Measurements from ENCODE around the gene SEC23A. TPM values are rescaled to one million over a fixed set of nuclear protein-coding genes. Genes with fewer than 3 reads are reported as not detected.

SEC23A gene
- total and polyA plus RNA-seq, 2 of the 13 experiments (the other 11 are each of a cell fraction or from before 2014, with no cell fraction given): 403 to 887 TPM

DNA sequence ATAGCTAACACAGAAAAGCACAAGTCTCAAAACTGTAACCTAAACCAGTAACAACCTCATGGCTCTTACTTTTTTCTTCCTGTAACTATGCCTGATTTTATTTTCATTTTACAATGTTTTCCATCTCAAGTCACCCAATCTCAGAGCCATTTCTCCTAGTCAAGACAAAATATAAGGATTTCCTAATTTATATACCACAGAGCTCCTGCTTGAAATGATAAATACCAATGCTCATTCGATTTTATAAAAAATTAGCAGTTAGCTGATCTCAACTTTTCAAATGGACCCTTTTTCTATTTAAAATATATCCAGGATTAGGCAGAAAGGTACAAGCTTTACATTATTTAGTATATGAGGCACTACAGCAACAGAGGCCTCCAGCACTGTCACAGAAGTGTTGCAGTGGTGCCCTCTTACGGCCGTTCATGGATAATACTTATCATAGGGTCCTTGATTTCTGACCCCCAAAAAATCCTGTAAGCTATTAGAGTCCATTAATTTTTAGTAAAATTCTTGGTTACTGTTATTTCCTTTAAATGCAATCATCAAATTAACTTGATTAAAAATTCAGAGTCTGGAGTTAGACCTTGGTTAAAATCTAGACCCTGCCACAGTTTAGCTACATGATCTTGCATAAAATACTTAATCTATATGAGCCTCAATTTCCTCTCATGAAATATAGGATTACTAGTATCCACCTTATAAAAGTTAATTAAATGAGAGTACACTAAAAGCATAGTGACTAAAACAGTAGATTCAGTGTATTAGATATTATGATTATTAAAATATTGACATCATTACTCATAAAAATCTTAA, 68.3 kb downstream of the SEC23A start (continued):
- TF ChIP-seq HMGXB4 (CRISPR knock-in tag; IDR thresholded peaks at IDR 0.05; ENCODE audit: borderline replicate concordance in 1 of 2, low read depth in 1 of 2) (peak in 1 of 2 experiments; percentile 27; a peak in 1 of 4 replicates), DR1 (CRISPR knock-in tag; IDR thresholded peaks at IDR 0.05) (no peak), IRF2 (CRISPR knock-in tag; IDR thresholded peaks at IDR 0.05) (peak; percentile 33; the same call in 1 of the 2 replicates), ZKSCAN5 (CRISPR knock-in tag; IDR thresholded peaks at IDR 0.05) (no peak), KAT2B (IDR thresholded peaks at IDR 0.05; ENCODE audit: borderline replicate concordance, low read depth, low read length) (no peak), ETS1 (CRISPR knock-in tag; IDR thresholded peaks at IDR 0.05) (no peak), CENPBD1 (CRISPR knock-in tag; IDR thresholded peaks at IDR 0.05; ENCODE audit: borderline replicate concordance, low read depth) (no peak), ZNF3 (CRISPR knock-in tag; IDR thresholded peaks at IDR 0.05) (no peak), MXD4 (CRISPR knock-in tag; IDR thresholded peaks at IDR 0.05) (no peak), FOXJ3 (CRISPR knock-in tag; IDR thresholded peaks at IDR 0.05; ENCODE audit: borderline replicate concordance) (peak; percentile 44; the same call in 1 of the 2 replicates), ZNF749 (CRISPR knock-in tag; IDR thresholded peaks at IDR 0.05; ENCODE audit: borderline replicate concordance) (no peak), FIP1L1 (IDR thresholded peaks at IDR 0.05; ENCODE audit: borderline replicate concordance, insufficient read depth, low read depth, low read length) (no peak), GATAD2A (CRISPR knock-in tag; IDR thresholded peaks at IDR 0.05) (peak; percentile 54), ZNF768 (CRISPR knock-in tag; IDR thresholded peaks at IDR 0.05) (no peak), ZNF292 (CRISPR knock-in tag; IDR thresholded peaks at IDR 0.05; ENCODE audit: borderline replicate concordance, low read depth) (no peak), HNF4G (IDR thresholded peaks at IDR 0.05; ENCODE audit: borderline replicate concordance, low read depth, low read length) (no peak), HNF4G (CRISPR knock-in tag; IDR thresholded peaks at IDR 0.05; ENCODE audit: borderline replicate concordance, low read depth) (no peak), ZNF713 (CRISPR knock-in tag; IDR thresholded peaks at IDR 0.05) (no peak), CHCHD3 (CRISPR knock-in tag; IDR thresholded peaks at IDR 0.05) (no peak)
- TF ChIP-seq, protein P1, sequence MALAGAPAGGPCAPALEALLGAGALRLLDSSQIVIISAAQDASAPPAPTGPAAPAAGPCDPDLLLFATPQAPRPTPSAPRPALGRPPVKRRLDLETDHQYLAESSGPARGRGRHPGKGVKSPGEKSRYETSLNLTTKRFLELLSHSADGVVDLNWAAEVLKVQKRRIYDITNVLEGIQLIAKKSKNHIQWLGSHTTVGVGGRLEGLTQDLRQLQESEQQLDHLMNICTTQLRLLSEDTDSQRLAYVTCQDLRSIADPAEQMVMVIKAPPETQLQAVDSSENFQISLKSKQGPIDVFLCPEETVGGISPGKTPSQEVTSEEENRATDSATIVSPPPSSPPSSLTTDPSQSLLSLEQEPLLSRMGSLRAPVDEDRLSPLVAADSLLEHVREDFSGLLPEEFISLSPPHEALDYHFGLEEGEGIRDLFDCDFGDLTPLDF (CRISPR knock-in tag; IDR thresholded peaks at IDR 0.05): 0 out of 2 replicates have a peak, but pooled peaks have one; percentile 52
- TF ChIP-seq, protein P2, sequence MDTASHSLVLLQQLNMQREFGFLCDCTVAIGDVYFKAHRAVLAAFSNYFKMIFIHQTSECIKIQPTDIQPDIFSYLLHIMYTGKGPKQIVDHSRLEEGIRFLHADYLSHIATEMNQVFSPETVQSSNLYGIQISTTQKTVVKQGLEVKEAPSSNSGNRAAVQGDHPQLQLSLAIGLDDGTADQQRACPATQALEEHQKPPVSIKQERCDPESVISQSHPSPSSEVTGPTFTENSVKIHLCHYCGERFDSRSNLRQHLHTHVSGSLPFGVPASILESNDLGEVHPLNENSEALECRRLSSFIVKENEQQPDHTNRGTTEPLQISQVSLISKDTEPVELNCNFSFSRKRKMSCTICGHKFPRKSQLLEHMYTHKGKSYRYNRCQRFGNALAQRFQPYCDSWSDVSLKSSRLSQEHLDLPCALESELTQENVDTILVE (CRISPR knock-in tag; IDR thresholded peaks at IDR 0.05): peak; percentile 60; the same call in 1 of the 2 replicates
- TF ChIP-seq, protein P3, sequence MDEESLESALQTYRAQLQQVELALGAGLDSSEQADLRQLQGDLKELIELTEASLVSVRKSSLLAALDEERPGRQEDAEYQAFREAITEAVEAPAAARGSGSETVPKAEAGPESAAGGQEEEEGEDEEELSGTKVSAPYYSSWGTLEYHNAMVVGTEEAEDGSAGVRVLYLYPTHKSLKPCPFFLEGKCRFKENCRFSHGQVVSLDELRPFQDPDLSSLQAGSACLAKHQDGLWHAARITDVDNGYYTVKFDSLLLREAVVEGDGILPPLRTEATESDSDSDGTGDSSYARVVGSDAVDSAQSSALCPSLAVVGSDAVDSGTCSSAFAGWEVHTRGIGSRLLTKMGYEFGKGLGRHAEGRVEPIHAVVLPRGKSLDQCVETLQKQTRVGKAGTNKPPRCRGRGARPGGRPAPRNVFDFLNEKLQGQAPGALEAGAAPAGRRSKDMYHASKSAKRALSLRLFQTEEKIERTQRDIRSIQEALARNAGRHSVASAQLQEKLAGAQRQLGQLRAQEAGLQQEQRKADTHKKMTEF (CRISPR knock-in tag; IDR thresholded peaks at IDR 0.05): 0 out of 2 replicates have a peak, but pooled peaks have one; percentile 26
